HL-60 (cell line): ENCODE results near the gene NAA38.

Experiments used
- DNase-seq, 2 experiments: peaks; one replicate each; pipeline ENCODE4 v3.0.0-alpha.2; 2010 to 2020; ENCODE audit warnings: low read depth in 1 of 2, low spot score in 1 of 2
- H3K27ac ChIP-seq: fragments of 250-450 bp; sonication (Bioruptor Pico); replicated peaks from 2 replicates; pipeline ENCODE4 v1.5.1; 2020; ENCODE audit warnings: mild to moderate bottlenecking, moderate library complexity
- H3K27me3 ChIP-seq: fragments of 250-450 bp; sonication (Bioruptor Pico); 2 replicates; pipeline ENCODE4 v1.5.1; 2021; ENCODE audit warnings: mild to moderate bottlenecking, moderate library complexity; ENCODE audit not compliant: insufficient read depth, poor library complexity, severe bottlenecking
- H3K4me3 ChIP-seq: replicated peaks from 2 replicates; pipeline ENCODE4 v1.5.1; 2011; ENCODE audit warnings: mild to moderate bottlenecking, control low read depth, low read length; ENCODE audit not compliant: insufficient read depth
- GABPA ChIP-seq: IDR thresholded peaks from 2 replicates; pipeline ENCODE4 v1.6.1; 2012; ENCODE audit warnings: low read depth
- POLR2AphosphoS5 ChIP-seq: IDR thresholded peaks from 2 replicates; pipeline ENCODE4 v1.6.1; 2012; ENCODE audit warnings: low read depth
- SPI1 ChIP-seq: IDR thresholded peaks from 2 replicates; pipeline ENCODE4 v1.6.1; 2012; ENCODE audit warnings: low read depth, mild to moderate bottlenecking, borderline replicate concordance
- TF ChIP-seq, protein P1 (sequence below): IDR thresholded peaks from one replicate; pipeline ENCODE4 v1.5.1; 2011; ENCODE audit warnings: low read length, control low read depth, inconsistent platforms; ENCODE audit not compliant: insufficient read depth
- TF ChIP-seq, protein P2 (sequence below): IDR thresholded peaks from 2 replicates; pipeline ENCODE4 v1.6.1; 2012; ENCODE audit warnings: low read depth; ENCODE audit not compliant: insufficient replicate concordance

NAA38 gene

DNA sequence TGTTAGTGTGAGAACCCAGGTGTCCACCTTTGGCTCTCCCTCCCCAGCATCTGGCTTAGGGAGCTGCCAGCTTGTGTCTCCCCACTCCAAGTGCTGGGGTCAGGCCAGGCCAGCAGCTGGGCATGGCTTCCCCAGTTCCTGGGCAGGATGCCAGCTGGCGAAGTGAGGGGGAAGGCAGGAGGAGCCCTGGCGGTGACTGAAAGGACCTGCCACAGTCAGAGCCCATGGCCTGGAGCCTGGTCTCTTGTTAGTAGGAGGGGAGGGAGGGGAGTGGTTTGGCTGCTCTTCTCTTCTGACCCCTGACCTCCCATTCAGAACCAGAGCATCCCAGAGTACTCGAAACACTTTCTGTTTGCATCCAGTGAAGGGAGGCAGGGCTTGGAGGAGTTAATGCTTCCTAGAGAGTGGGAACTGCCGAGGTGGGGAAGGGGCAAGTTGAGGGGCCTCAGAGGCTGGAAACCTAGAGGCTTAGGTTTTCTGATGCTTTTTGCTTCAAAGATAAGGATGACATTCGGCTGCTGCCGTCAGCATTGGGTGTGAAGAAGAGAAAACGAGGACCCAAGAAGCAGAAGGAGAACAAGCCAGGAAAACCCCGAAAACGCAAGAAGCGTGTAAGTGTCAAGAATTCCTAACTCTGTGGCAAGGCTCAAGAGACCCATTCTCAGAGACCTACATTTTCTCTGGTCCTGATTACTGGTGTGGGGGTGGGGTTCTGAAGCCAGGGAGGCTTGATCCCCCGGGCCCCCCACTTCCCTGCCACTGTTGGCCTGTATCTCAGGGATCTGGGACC is 32.0 kb upstream of the NAA38 start:
- peak in 1 of 2 experiments; percentile 81 for DNase-seq
- H3K4me3 ChIP-seq, result no peak overlapping the region
- H3K27ac ChIP-seq, result no peak overlapping the region
- H3K27me3 ChIP-seq, result no peaks in the 10 kb centered on the region
- no peak for TF ChIP-seq GABPA
- peak; percentile 44; the same call in 1 of the 2 replicates for TF ChIP-seq POLR2AphosphoS5

DNA sequence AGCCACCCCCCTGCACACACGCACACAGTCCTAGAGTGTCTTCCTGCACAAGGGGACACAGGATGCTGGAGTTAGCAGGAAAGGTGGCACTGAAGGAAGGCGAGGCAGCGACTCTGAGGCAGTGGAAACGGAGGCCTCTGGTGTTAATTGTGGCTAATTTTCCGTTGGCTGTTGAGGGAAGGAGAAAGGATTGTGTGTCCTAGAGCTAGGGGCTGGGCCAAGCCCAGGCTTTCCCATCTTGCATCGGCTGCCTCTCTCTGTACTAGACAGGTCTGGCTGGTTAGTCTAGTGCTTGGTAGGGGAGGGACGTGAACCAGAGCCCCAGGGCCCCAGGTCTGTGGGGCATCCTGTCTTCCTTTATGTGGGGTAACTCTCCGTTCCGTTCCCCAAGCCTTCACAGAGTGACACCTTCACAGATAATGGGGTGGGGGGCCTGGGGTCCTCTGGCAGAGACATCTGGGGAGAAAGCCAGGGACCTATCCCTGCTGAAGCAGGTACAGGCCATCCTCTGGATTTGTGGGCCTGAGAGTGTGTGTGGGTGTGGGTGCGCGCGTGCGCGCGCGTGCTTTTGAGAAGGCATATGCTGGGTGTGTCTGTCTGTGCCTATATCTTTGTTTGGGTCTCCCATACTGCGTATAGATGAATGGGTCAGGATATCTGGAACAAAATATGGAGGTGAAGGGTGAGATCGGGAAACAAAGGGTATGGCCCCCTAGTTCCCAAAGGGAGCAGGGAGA is 31.0 kb upstream of the NAA38 start, which contains the start of gene CHD3:
TSS of gene CHD3 (plus strand) at position 606 of the 737 bp plus-strand sequence. CDS start 212 bp downstream, outside the sequence.
- H3K27ac ChIP-seq, result peak within 1 kb of the TSS; percentile 76
- no peak for TF ChIP-seq GABPA
- TF ChIP-seq, protein P1, sequence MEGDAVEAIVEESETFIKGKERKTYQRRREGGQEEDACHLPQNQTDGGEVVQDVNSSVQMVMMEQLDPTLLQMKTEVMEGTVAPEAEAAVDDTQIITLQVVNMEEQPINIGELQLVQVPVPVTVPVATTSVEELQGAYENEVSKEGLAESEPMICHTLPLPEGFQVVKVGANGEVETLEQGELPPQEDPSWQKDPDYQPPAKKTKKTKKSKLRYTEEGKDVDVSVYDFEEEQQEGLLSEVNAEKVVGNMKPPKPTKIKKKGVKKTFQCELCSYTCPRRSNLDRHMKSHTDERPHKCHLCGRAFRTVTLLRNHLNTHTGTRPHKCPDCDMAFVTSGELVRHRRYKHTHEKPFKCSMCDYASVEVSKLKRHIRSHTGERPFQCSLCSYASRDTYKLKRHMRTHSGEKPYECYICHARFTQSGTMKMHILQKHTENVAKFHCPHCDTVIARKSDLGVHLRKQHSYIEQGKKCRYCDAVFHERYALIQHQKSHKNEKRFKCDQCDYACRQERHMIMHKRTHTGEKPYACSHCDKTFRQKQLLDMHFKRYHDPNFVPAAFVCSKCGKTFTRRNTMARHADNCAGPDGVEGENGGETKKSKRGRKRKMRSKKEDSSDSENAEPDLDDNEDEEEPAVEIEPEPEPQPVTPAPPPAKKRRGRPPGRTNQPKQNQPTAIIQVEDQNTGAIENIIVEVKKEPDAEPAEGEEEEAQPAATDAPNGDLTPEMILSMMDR, result no peak
- TF ChIP-seq, protein P2, sequence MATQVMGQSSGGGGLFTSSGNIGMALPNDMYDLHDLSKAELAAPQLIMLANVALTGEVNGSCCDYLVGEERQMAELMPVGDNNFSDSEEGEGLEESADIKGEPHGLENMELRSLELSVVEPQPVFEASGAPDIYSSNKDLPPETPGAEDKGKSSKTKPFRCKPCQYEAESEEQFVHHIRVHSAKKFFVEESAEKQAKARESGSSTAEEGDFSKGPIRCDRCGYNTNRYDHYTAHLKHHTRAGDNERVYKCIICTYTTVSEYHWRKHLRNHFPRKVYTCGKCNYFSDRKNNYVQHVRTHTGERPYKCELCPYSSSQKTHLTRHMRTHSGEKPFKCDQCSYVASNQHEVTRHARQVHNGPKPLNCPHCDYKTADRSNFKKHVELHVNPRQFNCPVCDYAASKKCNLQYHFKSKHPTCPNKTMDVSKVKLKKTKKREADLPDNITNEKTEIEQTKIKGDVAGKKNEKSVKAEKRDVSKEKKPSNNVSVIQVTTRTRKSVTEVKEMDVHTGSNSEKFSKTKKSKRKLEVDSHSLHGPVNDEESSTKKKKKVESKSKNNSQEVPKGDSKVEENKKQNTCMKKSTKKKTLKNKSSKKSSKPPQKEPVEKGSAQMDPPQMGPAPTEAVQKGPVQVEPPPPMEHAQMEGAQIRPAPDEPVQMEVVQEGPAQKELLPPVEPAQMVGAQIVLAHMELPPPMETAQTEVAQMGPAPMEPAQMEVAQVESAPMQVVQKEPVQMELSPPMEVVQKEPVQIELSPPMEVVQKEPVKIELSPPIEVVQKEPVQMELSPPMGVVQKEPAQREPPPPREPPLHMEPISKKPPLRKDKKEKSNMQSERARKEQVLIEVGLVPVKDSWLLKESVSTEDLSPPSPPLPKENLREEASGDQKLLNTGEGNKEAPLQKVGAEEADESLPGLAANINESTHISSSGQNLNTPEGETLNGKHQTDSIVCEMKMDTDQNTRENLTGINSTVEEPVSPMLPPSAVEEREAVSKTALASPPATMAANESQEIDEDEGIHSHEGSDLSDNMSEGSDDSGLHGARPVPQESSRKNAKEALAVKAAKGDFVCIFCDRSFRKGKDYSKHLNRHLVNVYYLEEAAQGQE, result no peak
- no peak for TF ChIP-seq POLR2AphosphoS5
- no peak for TF ChIP-seq SPI1
- no peak for DNase-seq
- no peaks in the 10 kb centered on the region for H3K27me3 ChIP-seq
- H3K4me3 ChIP-seq, result peak within 1 kb of the TSS; percentile 57

DNA sequence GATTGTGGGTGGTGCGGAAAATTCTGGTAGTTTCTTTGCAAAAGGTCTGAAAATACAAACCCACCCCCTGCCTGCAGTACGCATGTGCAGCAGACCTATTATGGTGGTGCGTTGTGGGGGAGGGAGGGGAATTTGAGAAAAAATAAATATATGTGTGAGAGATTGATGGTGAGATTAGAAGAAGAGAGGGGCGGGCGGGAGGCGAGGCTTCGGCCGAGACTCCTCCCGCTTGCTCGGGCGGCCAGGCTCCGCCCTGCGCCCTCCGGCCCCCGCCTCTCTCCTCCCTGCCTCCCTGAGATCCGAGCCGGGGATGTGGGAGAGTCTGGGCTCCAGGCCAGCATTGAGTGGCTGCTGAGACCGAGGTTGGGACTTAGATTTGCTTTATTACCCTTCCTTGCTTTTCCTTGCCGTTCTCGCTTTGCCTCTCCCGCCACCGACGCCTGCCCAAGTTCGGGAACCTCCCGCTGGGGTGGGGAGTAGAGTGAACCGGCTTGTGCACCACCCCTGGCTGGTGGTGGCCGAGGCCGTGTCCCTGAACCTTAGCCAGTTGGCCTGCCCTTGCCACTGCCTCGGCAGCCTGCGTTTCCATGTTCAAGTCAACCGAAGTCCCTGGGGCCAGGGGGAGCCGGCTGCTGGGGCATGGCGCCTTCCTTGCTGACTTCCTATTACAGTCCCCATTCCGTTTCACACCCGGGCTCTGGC is 30.3 kb upstream of the NAA38 start:
- peak overlapping the region; percentile 92 for H3K27ac ChIP-seq
- no peaks in the 10 kb centered on the region for H3K27me3 ChIP-seq
- H3K4me3 ChIP-seq, result peak overlapping the region; percentile 57
- peak; percentile 56 to 71 for DNase-seq
- TF ChIP-seq GABPA, result no peak
- no peak for TF ChIP-seq POLR2AphosphoS5
- TF ChIP-seq SPI1, result no peak
- TF ChIP-seq, protein P1, result no peak

DNA sequence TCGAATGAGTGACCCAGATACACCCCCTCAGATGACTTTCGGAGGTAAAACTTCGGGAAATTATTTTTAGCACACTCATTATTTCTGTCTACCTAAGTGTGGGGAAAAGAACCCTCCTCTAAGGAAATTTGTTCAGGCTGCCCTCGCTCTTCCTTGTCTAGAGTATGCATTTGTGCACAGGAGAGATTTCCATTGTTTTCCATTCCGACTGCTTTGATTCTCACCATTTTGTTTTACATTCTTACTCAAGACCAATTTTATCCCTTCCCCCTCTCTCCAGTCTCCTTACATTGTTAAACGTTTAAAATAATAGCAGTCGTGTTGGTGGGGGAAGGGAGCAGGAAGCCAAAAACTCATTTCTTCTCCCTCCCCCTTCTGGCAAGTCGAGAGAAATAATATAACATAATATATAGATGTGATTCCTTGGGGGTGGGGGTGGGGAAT is 29.7 kb upstream of the NAA38 start:
- H3K27me3 ChIP-seq, result no peaks in the 10 kb centered on the region
- peak overlapping the region; percentile 57 for H3K4me3 ChIP-seq
- peak overlapping the region; percentile 92 for H3K27ac ChIP-seq
- TF ChIP-seq, protein P1, result no peak
- TF ChIP-seq, protein P2, result no peak
- TF ChIP-seq POLR2AphosphoS5, result no peak
- no peak for TF ChIP-seq SPI1
- DNase-seq, result peak in 1 of 2 experiments; percentile 64
